Panc1 (cell line): ENCODE measurements around the gene NF1. TPM values are rescaled to one million over a fixed set of nuclear protein-coding genes. Genes with fewer than 3 reads are reported as not detected.

Source experiments
- ATAC-seq: fragments of 200-7000 bp; cut with Tn5 transposase; 2 replicates; pipeline ENCODE4 v1.9.1; 2020; ENCODE audit warnings: mild to moderate bottlenecking, moderate library complexity
- BruUV-seq: library from RNA; stranded (reverse); fragments of 400-500 nt; replicated peaks from 2 replicates; lab custom pipeline; 2021; lab: Mats Ljungman, UMichigan
- CTCF ChIA-PET: fragments of 300-600 bp; sonication (Branson Sonifier 250); formaldehyde crosslinking; loops from one replicate; lab custom pipeline; 2022; ENCODE audit warnings: antibody characterized with exemption; lab: Charles Lee
- POLR2A ChIA-PET: fragments of 300-600 bp; sonication (Branson Sonifier 250); formaldehyde crosslinking; loops from one replicate; lab custom pipeline; 2022; ENCODE audit warnings: antibody characterized with exemption; lab: Charles Lee
- DNase-seq: peaks from one replicate; pipeline ENCODE4 v3.0.0-alpha.2; 2010; ENCODE audit warnings: low read depth, low spot score
- H3K27ac ChIP-seq: 2 replicates; pipeline ENCODE4 v1.5.1; 2011; ENCODE audit warnings: mild to moderate bottlenecking, low read length, inconsistent platforms
- H3K27me3 ChIP-seq: fragments of 200-500 bp; sonication (Bioruptor generic); 2 replicates; pipeline ENCODE4 v1.6.0; 2014; ENCODE audit warnings: low read length, inconsistent platforms; ENCODE audit not compliant: control insufficient read depth, insufficient read depth
- H3K36me3 ChIP-seq: fragments of 200-500 bp; sonication (Bioruptor generic); 2 replicates; pipeline ENCODE4 v1.5.1; 2014; ENCODE audit warnings: inconsistent platforms, mild to moderate bottlenecking, low read length, moderate library complexity; ENCODE audit not compliant: control insufficient read depth, insufficient read depth
- H3K4me1 ChIP-seq: 2 replicates; pipeline ENCODE4 v1.5.1; 2011; ENCODE audit warnings: inconsistent platforms, mild to moderate bottlenecking, low read length, moderate library complexity; ENCODE audit not compliant: control insufficient read depth, insufficient read depth
- H3K4me3 ChIP-seq, 2 experiments: 2 replicates each; pipeline ENCODE4 v1.5.1; 2011 to 2012; ENCODE audit warnings: low read depth in 2 of 2, low read length in 2 of 2, mild to moderate bottlenecking in 2 of 2, inconsistent platforms in 1 of 2, moderate library complexity in 1 of 2
- H3K9me3 ChIP-seq: fragments of 200-500 bp; sonication (Bioruptor generic); 2 replicates; pipeline ENCODE4 v1.5.1; 2014; ENCODE audit warnings: low read depth, mild to moderate bottlenecking, inconsistent platforms, low read length, moderate library complexity; ENCODE audit not compliant: control insufficient read depth, insufficient read depth
- POLR2AphosphoS5 ChIP-seq: IDR thresholded peaks from 2 replicates; pipeline ENCODE4 v1.6.1; 2012; ENCODE audit warnings: mild to moderate bottlenecking, low read depth, low read length, moderate library complexity
- REST ChIP-seq, 2 experiments: IDR thresholded peaks; 2 replicates each; pipeline ENCODE4 v1.6.1; 2011 to 2012; ENCODE audit warnings: low read depth in 2 of 2, control low read depth in 1 of 2, low read length in 1 of 2, mild to moderate bottlenecking in 1 of 2, moderate library complexity in 1 of 2; ENCODE audit not compliant: insufficient read depth in 1 of 2
- SIN3A ChIP-seq: IDR thresholded peaks from 2 replicates; pipeline ENCODE4 v1.6.1; 2012; ENCODE audit warnings: low read depth, mild to moderate bottlenecking, low read length, moderate library complexity, borderline replicate concordance; ENCODE audit not compliant: insufficient read depth
- TCF7L2 ChIP-seq: IDR thresholded peaks from 2 replicates; pipeline ENCODE4 v1.6.1; 2011; ENCODE audit warnings: mild to moderate bottlenecking, low read depth, low read length, inconsistent platforms
- in situ Hi-C: cut with HindIII; loops from 2 replicates; pipeline ENCODE4 v1.10.0; 2016; ENCODE audit warnings: low sequenced_read_pairs, low pct_unique_long_range_greater_than_20kb
- intact Hi-C: fragments of 100-400 bp; cut with micrococcal nuclease; formaldehyde crosslinking; loops from one replicate; pipeline ENCODE4 v1.10.0; 2022; ENCODE audit not compliant: unreplicated experiment
- total RNA-seq: library from RNA; stranded (reverse); gene quantifications from one replicate; pipeline ENCODE4 v1.2.1, GENCODE V29; 2021; ENCODE audit not compliant: unreplicated experiment
- TF ChIP-seq, protein P1 (sequence below): fragments of 450-650 bp; IDR thresholded peaks from 2 replicates; pipeline ENCODE4 v1.5.1; 2017; ENCODE audit warnings: mild to moderate bottlenecking

Gene NF1
- total RNA-seq, 1 experiment from 2014 or later: 82.5 TPM

DNA sequence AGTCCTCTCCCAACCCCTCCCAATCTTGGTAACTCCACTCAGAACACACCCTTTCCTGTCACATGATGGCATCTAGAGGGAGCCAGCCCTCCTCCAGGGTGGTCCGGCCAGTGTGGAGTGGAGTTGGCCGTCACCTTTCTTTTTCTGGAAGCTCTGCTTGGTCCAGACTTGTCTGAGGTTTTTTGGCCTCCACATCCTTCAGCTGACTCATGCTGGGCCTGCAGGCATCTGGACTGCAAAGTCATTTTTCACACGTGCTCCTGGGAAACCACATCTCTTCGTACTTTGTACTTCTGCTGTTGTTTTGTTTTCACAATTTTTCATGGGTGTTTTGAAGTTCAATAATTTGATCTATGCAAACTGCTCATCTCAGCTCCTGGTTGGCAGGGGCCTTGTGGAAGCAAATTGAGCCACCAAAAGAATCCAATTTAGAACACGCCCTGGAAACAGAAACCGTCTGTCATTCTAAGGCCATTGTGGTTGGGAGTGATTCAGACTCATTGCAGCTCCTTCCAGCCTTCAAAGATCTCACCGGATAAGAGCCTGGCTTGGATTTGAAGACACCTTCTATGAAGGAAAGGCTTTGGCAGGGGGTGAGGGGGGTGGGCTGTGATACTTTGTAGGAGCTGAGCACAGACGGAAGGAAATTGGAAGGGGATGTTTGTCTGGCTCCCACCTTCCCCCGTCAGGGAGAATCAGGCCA, 42.4 kb upstream of the NF1 start:
- H3K4me3 ChIP-seq: no peak overlapping the region

DNA sequence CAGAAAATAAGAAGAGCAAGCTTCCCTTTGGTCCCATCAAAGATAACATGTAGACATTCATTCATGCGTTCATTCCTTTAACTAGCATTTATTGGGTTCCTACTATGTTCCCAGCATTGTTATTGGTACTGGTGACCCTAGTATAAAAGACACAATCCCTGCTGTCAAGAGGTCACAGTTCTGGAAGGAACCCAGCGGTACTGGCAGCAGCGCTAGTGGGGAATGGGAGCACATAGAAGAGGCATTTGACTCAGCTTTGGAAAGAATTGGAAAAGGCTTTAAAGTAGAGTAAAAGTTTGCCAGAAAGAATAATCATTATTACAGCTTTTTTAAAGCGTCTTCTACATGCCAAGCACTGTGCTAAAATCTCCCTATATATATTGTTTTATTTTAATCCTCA, 41.7 kb upstream of the NF1 start:
- ATAC-seq: no peak
- Histone ChIP-seq H3K36me3 (no peaks in the 10 kb centered on the region), H3K27me3 (no peaks in the 10 kb centered on the region), H3K4me1 (no peaks in the 10 kb centered on the region), H3K4me3 (no peak overlapping the region), H3K9me3 (no peaks in the 10 kb centered on the region), H3K27ac (no peak overlapping the region)
- no TSS peak for BruUV-seq
- in situ Hi-C loops: no loop called here
- intact Hi-C loops: no loop called here
- ChIA-PET POLR2A (no interaction called here), CTCF (no interaction called here)
- TF ChIP-seq POLR2AphosphoS5: no peak
- no peak for TF ChIP-seq TCF7L2
- no peak for TF ChIP-seq REST (IDR thresholded peaks at IDR 0.05; ENCODE audit: insufficient read depth in 1 of 2, low read depth in 2 of 2, low read length in 1 of 2)
- no peak for TF ChIP-seq SIN3A
- TF ChIP-seq, protein P1, sequence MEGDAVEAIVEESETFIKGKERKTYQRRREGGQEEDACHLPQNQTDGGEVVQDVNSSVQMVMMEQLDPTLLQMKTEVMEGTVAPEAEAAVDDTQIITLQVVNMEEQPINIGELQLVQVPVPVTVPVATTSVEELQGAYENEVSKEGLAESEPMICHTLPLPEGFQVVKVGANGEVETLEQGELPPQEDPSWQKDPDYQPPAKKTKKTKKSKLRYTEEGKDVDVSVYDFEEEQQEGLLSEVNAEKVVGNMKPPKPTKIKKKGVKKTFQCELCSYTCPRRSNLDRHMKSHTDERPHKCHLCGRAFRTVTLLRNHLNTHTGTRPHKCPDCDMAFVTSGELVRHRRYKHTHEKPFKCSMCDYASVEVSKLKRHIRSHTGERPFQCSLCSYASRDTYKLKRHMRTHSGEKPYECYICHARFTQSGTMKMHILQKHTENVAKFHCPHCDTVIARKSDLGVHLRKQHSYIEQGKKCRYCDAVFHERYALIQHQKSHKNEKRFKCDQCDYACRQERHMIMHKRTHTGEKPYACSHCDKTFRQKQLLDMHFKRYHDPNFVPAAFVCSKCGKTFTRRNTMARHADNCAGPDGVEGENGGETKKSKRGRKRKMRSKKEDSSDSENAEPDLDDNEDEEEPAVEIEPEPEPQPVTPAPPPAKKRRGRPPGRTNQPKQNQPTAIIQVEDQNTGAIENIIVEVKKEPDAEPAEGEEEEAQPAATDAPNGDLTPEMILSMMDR: no peak
- no peak for DNase-seq

More for the DNA sequence above, 42.4 kb upstream of the NF1 start:
- H3K9me3 ChIP-seq: no peaks in the 10 kb centered on the region
- no TSS peak for BruUV-seq
- no peaks in the 10 kb centered on the region for H3K36me3 ChIP-seq
- CTCF ChIA-PET: no interaction called here
- POLR2A ChIA-PET: no interaction called here
- H3K27me3 ChIP-seq: no peaks in the 10 kb centered on the region
- intact Hi-C loops (no loop called here), in situ Hi-C loops (no loop called here)
- DNase-seq (no peak), ATAC-seq (peak; percentile 54)
- H3K4me1 ChIP-seq: no peaks in the 10 kb centered on the region
- no peak overlapping the region for H3K27ac ChIP-seq
- TF ChIP-seq TCF7L2 (no peak), POLR2AphosphoS5 (no peak), SIN3A (no peak)

GRCh38 chr17:31054761-31055160, 40.0 kb upstream of the NF1 start:
- ATAC-seq (0 out of 2 replicates have a peak, but pooled peaks have one; percentile 49), DNase-seq (no peak)
- Histone ChIP-seq H3K9me3 (no peaks in the 10 kb centered on the region), H3K27me3 (no peaks in the 10 kb centered on the region), H3K27ac (no peak overlapping the region), H3K4me1 (no peaks in the 10 kb centered on the region), H3K36me3 (no peaks in the 10 kb centered on the region), H3K4me3 (no peak overlapping the region)
- no TSS peak for BruUV-seq
- ChIA-PET CTCF (no interaction called here), POLR2A (interaction anchor here (0.9 kb wide), 1 partner anchor 10 kb away, joined by 4 read pairs; no protein-coding TSS in a partner anchor)
- in situ Hi-C loops: no loop called here
- intact Hi-C loops: no loop called here
- TF ChIP-seq REST (IDR thresholded peaks at IDR 0.05; ENCODE audit: insufficient read depth in 1 of 2, low read depth in 2 of 2, low read length in 1 of 2) (no peak), TCF7L2 (no peak), POLR2AphosphoS5 (no peak), SIN3A (no peak)
- TF ChIP-seq, protein P1: no peak
